Neural cell (in vitro differentiated cells): ENCODE measurements around the gene COMMD2.

Source experiments
- CTCF ChIP-seq: fragments of 450-650 bp; IDR thresholded peaks from 2 replicates; pipeline ENCODE4 v1.5.1; 2014; ENCODE audit warnings: antibody characterized with exemption, mild to moderate bottlenecking, moderate library complexity; ENCODE audit not compliant: poor library complexity, severe bottlenecking
- EP300 ChIP-seq: fragments of 450-650 bp; conservative IDR thresholded peaks from 2 replicates; pipeline ENCODE4 v1.6.1; 2014; ENCODE audit warnings: antibody characterized with exemption, mild to moderate bottlenecking, moderate library complexity; ENCODE audit not compliant: poor library complexity, severe bottlenecking
- RAD21 ChIP-seq: fragments of 450-650 bp; conservative IDR thresholded peaks from 2 replicates; pipeline ENCODE4 v1.6.1; 2014; ENCODE audit warnings: antibody characterized with exemption, mild to moderate bottlenecking, moderate library complexity

- TF ChIP-seq CTCF: no peak
- TF ChIP-seq RAD21: no peak
- no peak for TF ChIP-seq EP300
Measured at GRCh38 chr3:149792452-149793270, 40.4 kb upstream of the COMMD2 start, which contains the start of gene ANKUB1.
